HL-60 (cell line): ENCODE results near the gene ZIC5.

Experiments used
- POLR2AphosphoS5 ChIP-seq: IDR thresholded peaks from 2 replicates; pipeline ENCODE4 v1.6.1; 2012; ENCODE audit warnings: low read depth
- SPI1 ChIP-seq: IDR thresholded peaks from 2 replicates; pipeline ENCODE4 v1.6.1; 2012; ENCODE audit warnings: low read depth, mild to moderate bottlenecking, borderline replicate concordance
- TF ChIP-seq, protein P1 (sequence below): IDR thresholded peaks from one replicate; pipeline ENCODE4 v1.5.1; 2011; ENCODE audit warnings: low read length, control low read depth, inconsistent platforms; ENCODE audit not compliant: insufficient read depth

- TF ChIP-seq SPI1 (no peak), POLR2AphosphoS5 (no peak)
- TF ChIP-seq, protein P1, sequence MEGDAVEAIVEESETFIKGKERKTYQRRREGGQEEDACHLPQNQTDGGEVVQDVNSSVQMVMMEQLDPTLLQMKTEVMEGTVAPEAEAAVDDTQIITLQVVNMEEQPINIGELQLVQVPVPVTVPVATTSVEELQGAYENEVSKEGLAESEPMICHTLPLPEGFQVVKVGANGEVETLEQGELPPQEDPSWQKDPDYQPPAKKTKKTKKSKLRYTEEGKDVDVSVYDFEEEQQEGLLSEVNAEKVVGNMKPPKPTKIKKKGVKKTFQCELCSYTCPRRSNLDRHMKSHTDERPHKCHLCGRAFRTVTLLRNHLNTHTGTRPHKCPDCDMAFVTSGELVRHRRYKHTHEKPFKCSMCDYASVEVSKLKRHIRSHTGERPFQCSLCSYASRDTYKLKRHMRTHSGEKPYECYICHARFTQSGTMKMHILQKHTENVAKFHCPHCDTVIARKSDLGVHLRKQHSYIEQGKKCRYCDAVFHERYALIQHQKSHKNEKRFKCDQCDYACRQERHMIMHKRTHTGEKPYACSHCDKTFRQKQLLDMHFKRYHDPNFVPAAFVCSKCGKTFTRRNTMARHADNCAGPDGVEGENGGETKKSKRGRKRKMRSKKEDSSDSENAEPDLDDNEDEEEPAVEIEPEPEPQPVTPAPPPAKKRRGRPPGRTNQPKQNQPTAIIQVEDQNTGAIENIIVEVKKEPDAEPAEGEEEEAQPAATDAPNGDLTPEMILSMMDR: no peak
Observed at GRCh38 chr13:99953138-99953755, 18.3 kb downstream of the ZIC5 start.
